HUES48 (cell line): Measurements from ENCODE around the gene AHSG.

Experiments
- H3K27ac ChIP-seq: one replicate; pipeline ENCODE4 v1.7.0; 2013; ENCODE audit warnings: low read depth, low read length, inconsistent platforms
- H3K27me3 ChIP-seq: 2 replicates; pipeline ENCODE4 v1.6.1; 2013; ENCODE audit warnings: mild to moderate bottlenecking, low read length; ENCODE audit not compliant: control insufficient read depth, insufficient read depth
- H3K36me3 ChIP-seq: 2 replicates; pipeline ENCODE4 v1.6.1; 2013; ENCODE audit warnings: low read length; ENCODE audit not compliant: control insufficient read depth, insufficient read depth
- H3K4me1 ChIP-seq: 2 replicates; pipeline ENCODE4 v1.6.1; 2013; ENCODE audit warnings: mild to moderate bottlenecking, low read length; ENCODE audit not compliant: control insufficient read depth, insufficient read depth
- H3K4me3 ChIP-seq: 2 replicates; pipeline ENCODE4 v1.5.1; 2013; ENCODE audit warnings: mild to moderate bottlenecking, low read depth, low read length
- H3K9ac ChIP-seq: 2 replicates; pipeline ENCODE4 v1.6.1; 2013; ENCODE audit warnings: mild to moderate bottlenecking, low read depth, low read length, moderate library complexity
- H3K9me3 ChIP-seq: 2 replicates; pipeline ENCODE4 v1.6.1; 2013; ENCODE audit warnings: low read length; ENCODE audit not compliant: control insufficient read depth, insufficient read depth

Gene AHSG

DNA sequence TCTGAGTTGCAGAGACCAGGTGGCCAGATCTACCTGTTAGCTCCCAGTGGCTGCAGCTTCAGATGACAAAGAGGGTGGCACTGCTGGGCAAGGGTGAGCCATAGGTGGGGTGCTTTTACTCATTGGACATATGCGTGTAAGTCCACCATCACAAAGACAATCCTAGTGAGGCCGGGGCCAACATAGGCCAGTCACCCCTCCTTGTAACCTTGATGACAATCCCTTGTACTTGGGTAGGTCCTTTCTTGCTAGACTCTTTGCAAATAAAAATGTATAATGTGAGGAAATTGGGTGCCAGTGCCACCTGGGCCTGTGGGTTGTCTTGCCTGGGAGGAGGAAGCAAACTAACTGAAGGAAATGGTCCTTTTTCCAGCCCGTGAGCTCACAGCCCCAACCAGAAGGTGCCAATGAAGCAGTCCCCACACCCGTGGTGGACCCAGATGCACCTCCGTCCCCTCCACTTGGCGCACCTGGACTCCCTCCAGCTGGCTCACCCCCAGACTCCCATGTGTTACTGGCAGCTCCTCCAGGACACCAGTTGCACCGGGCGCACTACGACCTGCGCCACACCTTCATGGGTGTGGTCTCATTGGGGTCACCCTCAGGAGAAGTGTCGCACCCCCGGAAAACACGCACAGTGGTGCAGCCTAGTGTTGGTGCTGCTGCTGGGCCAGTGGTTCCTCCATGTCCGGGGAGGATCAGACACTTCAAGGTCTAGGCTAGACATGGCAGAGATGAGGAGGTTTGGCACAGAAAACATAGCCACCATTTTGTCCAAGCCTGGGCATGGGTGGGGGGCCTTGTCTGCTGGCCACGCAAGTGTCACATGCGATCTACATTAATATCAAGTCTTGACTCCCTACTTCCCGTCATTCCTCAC is 7.6 kb downstream of the AHSG start:
- no peaks in the 10 kb centered on the region for H3K36me3 ChIP-seq
- H3K4me3 ChIP-seq = no peak overlapping the region
- H3K9ac ChIP-seq = no peak overlapping the region
- H3K27ac ChIP-seq = no peak overlapping the region
- peaks cover 11% of the 10 kb centered on the region for H3K27me3 ChIP-seq
- H3K9me3 ChIP-seq = no peaks in the 10 kb centered on the region
- peaks cover 6% of the 10 kb centered on the region for H3K4me1 ChIP-seq

DNA sequence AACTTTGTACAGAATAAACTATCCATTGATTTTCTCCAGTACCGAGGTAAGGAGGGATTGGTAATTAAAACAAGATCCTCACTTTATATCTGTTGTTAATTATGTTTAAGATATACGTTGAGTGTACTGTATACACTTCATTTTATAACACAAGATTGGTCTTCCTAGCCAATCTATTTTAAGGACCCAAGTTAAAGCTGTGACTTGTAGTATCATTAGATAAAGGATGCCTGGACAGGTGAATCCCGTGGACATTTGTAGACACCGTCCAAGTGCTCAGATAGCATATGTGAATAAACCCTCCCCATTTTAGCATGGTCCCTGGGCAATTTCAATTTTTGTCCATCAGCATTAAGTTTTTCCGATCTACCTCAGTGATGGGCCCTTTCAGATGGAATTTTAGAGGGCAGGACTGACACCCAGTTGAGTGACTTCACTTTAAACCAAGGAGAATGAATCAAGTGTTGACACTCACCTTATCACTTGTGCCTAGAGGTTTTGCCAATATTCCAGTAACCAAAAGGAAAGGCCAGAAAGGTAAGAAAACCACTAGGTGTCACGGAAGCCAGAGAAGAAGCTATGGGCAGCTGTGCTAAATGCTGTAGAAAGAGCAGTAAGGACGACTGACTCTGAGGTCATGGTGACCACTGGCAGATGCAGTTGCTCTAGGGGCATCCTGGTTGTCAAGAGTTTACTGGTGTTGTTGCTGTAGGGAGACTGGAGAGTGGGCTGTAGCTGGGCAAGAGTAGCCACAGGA is 9.2 kb downstream of the AHSG start:
- peaks cover 11% of the 10 kb centered on the region for H3K27me3 ChIP-seq
- no peaks in the 10 kb centered on the region for H3K36me3 ChIP-seq
- H3K27ac ChIP-seq = no peak overlapping the region
- no peak overlapping the region for H3K9ac ChIP-seq
- H3K9me3 ChIP-seq = no peaks in the 10 kb centered on the region
- H3K4me3 ChIP-seq = no peak overlapping the region
- H3K4me1 ChIP-seq = peaks cover 4% of the 10 kb centered on the region; the same call in 1 of the 2 replicates

DNA sequence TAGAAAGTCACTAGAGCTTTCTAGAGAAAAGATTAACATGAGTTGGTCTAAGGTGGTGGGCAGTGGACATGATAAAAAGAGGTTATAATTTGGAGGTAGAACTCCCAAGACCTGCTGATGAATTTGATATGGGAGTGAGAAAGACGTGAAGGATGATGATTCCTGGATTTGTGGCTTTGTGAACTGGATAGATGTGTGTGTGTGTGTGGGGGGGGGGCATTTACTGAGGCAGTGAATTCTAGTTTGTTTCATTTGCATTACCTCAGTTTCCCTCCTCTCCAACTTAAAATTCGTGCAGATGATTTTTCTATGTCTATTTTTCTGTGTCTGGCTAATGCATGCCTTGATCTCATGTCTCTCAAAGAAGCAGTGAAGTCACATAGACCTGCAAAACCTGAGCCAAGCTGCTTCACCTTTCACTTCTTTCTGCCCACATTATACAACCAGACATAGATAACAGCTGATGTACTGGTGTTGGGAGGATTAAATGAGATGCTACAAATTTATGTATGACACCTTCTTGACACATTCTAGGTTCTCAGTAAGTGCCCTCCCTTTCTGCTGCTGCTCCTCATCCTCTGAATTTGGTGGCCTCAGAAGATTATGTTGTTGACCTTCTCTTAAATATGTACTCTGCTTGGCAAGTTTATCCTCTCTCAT is 9.9 kb downstream of the AHSG start:
- Histone ChIP-seq H3K36me3 (no peaks in the 10 kb centered on the region), H3K27me3 (peaks cover 4% of the 10 kb centered on the region), H3K4me3 (no peak overlapping the region), H3K27ac (no peak overlapping the region), H3K9ac (no peak overlapping the region), H3K9me3 (no peaks in the 10 kb centered on the region), H3K4me1 (no peaks in the 10 kb centered on the region)

DNA sequence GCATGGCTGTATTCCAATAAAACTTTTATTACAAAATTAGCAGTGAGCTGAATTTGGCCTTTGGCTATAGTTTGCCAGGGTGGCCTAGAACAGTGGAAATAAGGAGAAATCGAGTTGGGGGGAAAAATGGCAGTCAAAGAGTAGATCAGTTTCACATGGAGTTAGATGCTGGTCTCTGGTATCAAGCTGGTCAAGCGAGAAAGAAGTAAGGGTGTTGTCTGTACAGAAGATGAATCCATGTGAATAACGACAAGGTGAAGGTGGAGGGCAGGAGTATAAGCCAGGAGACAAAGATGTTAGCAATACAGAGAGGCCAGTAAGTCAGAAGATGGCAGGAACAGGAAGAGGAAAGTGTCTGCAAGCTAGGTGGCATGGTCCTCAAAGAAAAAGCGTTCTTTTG is 11.7 kb downstream of the AHSG start:
- no peak overlapping the region for H3K27ac ChIP-seq
- H3K36me3 ChIP-seq = no peaks in the 10 kb centered on the region
- H3K9ac ChIP-seq = no peak overlapping the region
- H3K27me3 ChIP-seq = no peaks in the 10 kb centered on the region
- no peak overlapping the region for H3K4me3 ChIP-seq
- no peaks in the 10 kb centered on the region for H3K9me3 ChIP-seq
- no peaks in the 10 kb centered on the region for H3K4me1 ChIP-seq

DNA sequence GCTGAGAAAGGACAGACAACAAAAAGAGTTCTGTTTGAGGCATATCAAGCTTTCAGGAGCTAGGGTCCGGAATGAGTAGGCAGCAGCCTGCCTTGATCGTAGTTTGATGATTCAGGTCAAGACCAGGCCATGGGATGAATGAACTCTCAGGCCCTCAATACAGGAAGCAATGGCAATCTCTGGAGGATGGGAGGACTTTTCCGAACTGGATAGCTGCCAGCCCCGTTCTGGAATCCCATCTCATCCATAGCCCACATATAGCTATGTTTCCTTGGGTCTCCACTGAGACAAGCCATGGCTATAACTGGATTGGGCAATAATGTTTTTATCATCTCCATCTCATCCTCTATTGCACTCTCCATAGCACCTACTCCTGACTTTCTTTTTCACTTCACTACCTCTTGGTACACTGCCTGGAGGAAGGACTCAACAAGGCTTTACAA is 12.8 kb downstream of the AHSG start:
- Histone ChIP-seq H3K36me3 (no peaks in the 10 kb centered on the region), H3K27me3 (no peaks in the 10 kb centered on the region), H3K27ac (no peak overlapping the region), H3K9ac (no peak overlapping the region), H3K4me3 (no peak overlapping the region), H3K4me1 (peaks cover 4% of the 10 kb centered on the region; the same call in 1 of the 2 replicates), H3K9me3 (no peaks in the 10 kb centered on the region)

DNA sequence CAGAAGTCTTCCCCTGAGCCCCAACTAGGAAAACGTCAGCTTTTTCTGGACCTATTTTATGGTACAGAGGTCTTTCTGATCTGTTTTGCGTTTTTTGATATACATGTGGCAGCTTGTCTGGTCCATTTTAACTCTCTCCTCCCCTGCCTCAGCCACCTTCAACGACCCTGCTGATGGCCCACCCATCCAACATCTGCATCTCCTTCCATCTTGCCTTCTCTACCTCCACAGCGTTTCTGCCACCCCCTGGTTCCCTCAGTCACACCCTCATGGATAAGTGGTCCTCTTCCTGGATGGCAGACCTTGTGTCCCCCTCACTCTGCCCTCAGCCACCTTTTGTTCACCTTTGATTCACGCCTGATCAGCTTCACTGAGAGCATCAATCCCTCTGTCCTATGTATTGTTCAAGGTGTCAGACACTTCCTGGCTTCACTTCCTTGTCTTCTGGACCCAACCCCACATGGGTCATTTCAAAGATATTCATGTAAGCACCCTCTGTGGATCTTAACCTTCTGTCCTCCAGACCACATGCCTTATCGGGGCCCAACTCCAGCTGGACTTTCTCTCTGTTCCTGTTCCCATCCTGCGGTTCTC is 13.5 kb downstream of the AHSG start:
- Histone ChIP-seq H3K36me3 (no peaks in the 10 kb centered on the region), H3K27me3 (no peaks in the 10 kb centered on the region), H3K4me3 (no peak overlapping the region), H3K27ac (no peak overlapping the region), H3K4me1 (peaks cover 4% of the 10 kb centered on the region; the same call in 1 of the 2 replicates), H3K9me3 (no peaks in the 10 kb centered on the region), H3K9ac (no peak overlapping the region)

DNA sequence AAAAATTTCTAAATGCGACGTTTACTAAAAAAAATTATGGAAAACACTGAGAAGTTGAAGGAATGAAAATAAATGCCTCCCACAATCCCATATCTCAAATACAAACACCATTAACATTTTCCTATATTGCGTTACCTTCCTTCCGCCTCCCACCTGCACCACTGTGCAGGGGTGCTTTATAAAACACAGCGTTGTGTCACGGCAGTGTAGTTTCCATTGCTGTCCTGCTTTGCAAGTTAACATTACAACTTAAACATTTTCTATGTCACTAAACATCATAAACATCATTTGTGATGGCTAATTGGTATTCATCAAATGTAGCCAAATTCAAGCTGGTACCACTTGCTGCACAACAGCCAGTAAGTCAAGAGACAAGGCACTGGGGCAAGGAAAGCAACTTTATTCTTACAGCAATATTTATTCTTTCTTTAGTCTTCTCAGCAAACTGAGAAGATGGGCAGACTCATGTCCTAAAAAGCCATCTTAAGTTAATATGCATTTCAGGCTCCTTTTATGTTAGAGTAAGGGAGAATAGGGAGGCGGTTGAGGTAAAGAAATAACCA is 15.1 kb downstream of the AHSG start:
- H3K27ac ChIP-seq = no peak overlapping the region
- H3K36me3 ChIP-seq = no peaks in the 10 kb centered on the region
- H3K4me1 ChIP-seq = peaks cover 4% of the 10 kb centered on the region; the same call in 1 of the 2 replicates
- H3K9ac ChIP-seq = no peak overlapping the region
- H3K9me3 ChIP-seq = no peaks in the 10 kb centered on the region
- H3K27me3 ChIP-seq = no peaks in the 10 kb centered on the region
- H3K4me3 ChIP-seq = no peak overlapping the region

DNA sequence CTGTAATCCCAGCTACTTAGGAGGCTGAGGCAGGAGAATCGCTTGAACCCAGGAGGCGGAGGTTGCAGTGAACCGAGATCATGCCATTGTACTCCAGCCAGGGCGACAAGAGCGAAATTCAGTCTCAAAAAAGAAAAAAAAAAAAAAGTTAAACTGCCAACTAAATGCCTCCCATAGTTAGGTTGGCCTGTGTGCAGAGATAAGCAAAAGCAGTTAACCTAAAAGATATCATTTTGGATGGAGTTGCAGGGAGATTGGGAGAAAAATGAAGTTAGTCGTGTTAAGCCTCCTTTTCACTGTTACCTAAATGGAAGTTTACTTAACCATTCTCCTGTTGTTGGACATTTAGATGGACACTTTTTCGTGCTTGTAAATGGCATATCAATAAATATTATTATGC is 15.9 kb downstream of the AHSG start:
- no peak overlapping the region for H3K27ac ChIP-seq
- H3K4me3 ChIP-seq = no peak overlapping the region
- H3K9ac ChIP-seq = no peak overlapping the region
- no peaks in the 10 kb centered on the region for H3K27me3 ChIP-seq
- H3K9me3 ChIP-seq = no peaks in the 10 kb centered on the region
- H3K4me1 ChIP-seq = peaks cover 4% of the 10 kb centered on the region; the same call in 1 of the 2 replicates
- no peaks in the 10 kb centered on the region for H3K36me3 ChIP-seq

DNA sequence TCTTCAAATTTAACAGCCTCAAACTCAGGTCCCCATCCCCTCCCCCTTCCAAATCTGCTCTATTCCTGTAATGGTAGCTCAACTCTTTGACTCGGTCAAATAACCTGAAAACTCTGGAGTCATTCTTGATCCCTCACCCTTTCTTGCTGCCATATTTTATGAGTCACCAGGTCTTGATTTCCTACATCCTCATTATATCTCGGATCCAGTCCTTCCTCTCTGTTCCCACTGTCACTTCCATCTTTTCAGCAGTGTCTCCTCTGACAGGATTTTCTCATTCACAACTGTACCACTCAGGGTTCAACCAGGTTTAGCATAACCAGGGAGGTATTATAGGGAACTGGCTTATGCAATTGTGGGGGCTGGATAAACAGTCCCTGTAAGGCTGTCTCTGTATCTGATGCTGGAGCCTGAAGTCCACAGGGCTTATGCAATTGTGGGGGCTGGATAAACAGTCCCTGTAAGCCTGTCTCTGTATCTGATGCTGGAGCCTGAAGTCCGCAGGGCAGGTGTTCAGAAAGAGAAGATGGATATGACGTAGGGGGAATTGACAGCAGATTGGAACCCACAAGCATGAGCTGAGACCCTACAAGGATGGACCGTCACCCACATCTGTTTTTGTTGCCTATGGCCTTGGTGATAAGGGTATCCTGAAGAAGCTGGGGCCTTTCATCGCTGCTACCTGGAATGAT is 18.2 kb downstream of the AHSG start:
- peaks cover 4% of the 10 kb centered on the region; the same call in 1 of the 2 replicates for H3K4me1 ChIP-seq
- H3K9me3 ChIP-seq = no peaks in the 10 kb centered on the region
- no peaks in the 10 kb centered on the region for H3K27me3 ChIP-seq
- H3K36me3 ChIP-seq = no peaks in the 10 kb centered on the region
- no peak overlapping the region for H3K9ac ChIP-seq
- H3K27ac ChIP-seq = no peak overlapping the region
- no peak overlapping the region for H3K4me3 ChIP-seq

DNA sequence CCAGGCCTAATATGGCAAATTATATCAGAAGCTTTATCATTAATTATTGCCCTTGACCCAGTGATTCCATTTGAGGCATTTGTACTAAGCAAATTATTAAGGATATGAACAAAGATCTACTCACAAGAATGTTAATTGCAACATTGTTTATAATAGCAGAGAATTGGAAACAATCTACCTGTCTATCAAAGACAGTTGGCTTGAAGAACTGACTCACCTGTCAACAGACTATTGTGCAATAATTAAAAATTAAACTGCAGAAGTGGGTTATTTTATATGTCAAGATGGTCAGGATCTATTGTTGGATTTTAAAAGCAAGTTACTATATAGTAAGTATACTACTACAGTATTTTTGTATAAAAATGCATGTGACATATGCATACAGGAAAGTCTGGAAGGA is 20.6 kb downstream of the AHSG start:
- H3K9me3 ChIP-seq = no peaks in the 10 kb centered on the region
- no peak overlapping the region for H3K4me3 ChIP-seq
- peaks cover 4% of the 10 kb centered on the region; the same call in 1 of the 2 replicates for H3K4me1 ChIP-seq
- H3K36me3 ChIP-seq = no peaks in the 10 kb centered on the region
- H3K27me3 ChIP-seq = no peaks in the 10 kb centered on the region
- H3K27ac ChIP-seq = no peak overlapping the region
- no peak overlapping the region for H3K9ac ChIP-seq
